ENCODE measurements around the gene ADAP1.

GRCh38 chr7:887488-887820 is 67.0 kb downstream of the ADAP1 start:
- no peak for TF ChIP-seq EP300 (IDR thresholded peaks at IDR 0.05; ENCODE audit: low read depth in 2 of 2, low read length in 2 of 2)
- TF ChIP-seq EP300 (CRISPR knock-in tag; IDR thresholded peaks at IDR 0.05; ENCODE audit: borderline replicate concordance), result no peak
- no peak for TF ChIP-seq NPAS2 (CRISPR knock-in tag; IDR thresholded peaks at IDR 0.05; ENCODE audit: borderline replicate concordance)
- TF ChIP-seq SMARCC2 (IDR thresholded peaks at IDR 0.05), result no peak
